HG03280 (cell line): Measurements from ENCODE around the gene NRL.

ENCODE experiments used
- ATAC-seq: cut with Tn5 transposase; IDR thresholded peaks from one replicate; pipeline ENCODE4 v1.9.1; 2021; ENCODE audit warnings: mild to moderate bottlenecking, moderate library complexity; ENCODE audit not compliant: unreplicated experiment

NRL gene

GRCh38 chr14:24145219-24145618 lies 30.5 kb upstream of the NRL start:
- no peak for ATAC-seq

DNA sequence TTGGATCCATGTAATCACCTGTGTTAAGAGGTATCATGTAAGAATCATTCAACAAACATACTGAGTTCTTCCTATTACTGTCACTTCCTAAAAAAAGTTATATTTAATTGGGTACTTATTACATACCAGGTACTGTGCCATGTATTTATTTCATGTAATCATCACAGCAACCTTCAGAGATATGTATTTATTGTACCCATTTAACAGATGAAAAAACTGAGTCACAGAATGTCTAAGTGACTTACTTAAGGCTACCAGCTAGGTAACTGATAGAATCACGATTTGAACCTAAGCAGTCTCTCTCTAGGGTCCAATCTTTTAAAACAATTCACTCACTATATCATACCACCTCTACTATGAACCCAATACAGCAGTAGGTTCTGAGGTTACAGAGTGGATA lies 29.7 kb upstream of the NRL start:
- no peak for ATAC-seq

DNA sequence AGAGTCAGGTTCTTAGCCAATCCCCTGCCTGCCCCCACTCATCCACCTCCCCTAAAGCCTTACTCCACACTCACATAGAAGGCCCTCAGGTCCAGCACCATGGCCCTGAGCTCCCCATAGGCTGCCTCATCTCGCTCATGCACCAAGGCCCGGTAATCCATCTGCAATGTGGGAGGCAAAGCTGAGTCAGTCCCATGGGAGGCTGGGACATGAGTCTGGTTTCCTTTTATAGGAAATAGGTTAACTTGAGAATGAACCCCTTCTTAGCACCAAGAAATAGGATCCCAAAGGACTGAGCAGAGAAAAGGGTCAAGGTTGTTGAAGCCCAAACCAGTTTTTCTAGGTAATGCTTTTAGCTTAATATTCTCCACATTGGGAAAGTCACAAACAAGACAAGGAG lies 28.8 kb upstream of the NRL start:
- ATAC-seq = no peak

DNA sequence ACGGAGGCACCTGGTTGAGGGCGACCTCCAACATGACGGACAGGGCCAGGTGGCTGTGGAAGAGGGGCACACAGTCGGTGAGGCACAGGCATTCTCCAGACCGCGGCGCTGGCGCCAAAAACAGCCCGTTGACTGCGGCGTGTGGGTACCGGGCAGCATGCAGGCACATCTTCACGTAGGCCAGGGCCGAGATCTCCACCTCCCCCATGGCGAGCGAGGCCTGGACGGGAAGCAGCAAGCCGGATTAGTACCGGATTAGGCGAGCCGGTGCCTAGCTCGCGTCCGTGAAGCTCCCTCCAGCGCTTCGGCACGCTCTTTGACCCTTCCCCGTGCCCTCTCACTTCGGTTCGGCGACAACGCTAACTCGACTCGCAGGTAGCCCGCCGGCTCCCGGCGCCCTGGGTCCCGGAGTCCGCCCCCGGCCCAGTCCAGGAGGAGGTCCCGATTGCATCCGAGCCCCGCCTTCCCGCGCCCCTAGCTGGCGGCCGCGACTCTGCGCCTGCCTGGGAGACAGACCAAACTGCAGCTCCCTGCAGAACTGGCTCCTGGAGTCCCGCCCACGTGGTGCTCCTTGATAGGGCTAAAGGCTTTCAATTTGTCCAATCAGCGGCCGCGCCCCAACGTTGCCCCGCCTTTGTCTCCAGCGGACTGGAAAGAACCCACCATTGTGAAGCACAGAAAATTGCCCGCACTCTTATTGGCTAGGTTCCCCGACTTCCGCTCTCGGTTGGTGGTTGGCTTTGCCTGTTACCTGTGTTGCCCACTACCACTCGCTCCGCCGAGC lies 26.5 kb upstream of the NRL start, which contains the start of gene EMC9:
Gene EMC9, minus strand, starts transcription at position 495 of the 784 bp plus-strand sequence. Its CDS starts 287 bp downstream, at position 208.
- ATAC-seq = peak; percentile 84

DNA sequence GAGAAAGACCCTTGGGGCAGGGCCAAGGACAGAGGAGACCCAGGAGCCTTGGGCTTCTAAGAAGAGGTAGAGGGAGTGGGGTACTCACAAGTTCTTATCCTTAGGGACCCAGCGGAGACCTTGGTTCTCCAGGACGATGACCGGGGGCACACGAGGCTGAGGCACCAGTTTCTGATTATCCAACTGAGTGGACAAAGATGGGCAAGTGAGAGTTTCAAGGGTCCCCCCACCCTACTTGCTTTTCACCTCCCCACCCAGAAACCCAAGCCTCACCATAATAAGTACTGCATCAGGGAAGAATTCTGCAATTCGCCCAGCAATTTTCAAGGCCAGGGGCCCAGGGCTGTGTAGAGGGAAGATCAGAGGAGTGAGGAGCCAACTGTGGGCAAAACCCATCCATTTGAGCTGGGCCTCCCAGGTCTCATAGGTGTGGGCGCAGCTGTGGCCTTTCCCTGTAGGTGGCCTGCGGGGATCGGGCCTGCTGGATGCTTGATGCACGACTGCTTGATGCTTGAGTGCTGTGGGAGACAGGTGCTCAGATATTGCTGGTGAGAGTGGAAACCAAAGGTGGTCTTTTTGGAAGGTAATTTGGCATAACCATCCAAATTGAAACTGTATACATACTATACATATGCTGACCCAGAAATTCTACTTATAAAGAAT lies 24.7 kb upstream of the NRL start:
- ATAC-seq = no peak

DNA sequence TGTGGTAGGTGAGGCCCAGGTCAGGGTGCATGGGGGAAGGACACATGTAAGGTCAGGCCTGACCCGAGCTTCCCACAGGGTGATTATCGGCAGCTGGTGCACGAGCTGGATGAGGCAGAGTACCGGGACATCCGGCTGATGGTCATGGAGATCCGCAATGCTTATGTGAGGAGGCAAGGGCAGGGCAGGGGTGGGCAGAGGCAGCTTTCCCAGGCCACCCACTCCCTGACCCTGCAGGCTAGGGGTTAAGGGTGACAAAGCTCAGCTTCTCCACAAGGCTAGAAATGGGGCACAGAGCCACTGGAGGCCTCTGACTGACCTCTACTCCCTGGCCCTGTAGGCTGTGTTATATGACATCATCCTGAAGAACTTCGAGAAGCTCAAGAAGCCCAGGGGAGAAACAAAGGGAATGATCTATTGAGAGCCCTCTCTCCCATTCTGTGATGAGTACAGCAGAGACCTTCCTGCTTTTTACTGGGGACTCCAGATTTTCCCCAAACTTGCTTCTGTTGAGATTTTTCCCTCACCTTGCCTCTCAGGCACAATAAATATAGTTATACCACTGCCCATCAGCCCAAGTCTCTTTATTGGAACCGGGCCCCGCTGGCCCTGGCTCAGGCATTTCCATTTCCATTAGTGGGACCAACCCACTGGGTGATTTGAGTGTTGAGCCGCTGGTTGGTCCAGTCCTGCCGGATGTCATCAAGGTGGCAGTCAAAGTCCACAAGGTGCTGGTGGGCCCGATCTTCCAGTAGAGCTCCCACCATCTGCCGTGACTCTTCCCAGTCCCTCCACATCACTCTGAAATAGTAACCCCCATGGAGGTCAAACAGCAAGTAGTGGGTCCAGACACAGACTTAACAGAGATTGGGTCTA lies 23.9 kb upstream of the NRL start:
- ATAC-seq = no peak

- no peak for ATAC-seq
These were observed 23.0 kb upstream of the NRL start for GRCh38 chr14:24137529-24138395.

DNA sequence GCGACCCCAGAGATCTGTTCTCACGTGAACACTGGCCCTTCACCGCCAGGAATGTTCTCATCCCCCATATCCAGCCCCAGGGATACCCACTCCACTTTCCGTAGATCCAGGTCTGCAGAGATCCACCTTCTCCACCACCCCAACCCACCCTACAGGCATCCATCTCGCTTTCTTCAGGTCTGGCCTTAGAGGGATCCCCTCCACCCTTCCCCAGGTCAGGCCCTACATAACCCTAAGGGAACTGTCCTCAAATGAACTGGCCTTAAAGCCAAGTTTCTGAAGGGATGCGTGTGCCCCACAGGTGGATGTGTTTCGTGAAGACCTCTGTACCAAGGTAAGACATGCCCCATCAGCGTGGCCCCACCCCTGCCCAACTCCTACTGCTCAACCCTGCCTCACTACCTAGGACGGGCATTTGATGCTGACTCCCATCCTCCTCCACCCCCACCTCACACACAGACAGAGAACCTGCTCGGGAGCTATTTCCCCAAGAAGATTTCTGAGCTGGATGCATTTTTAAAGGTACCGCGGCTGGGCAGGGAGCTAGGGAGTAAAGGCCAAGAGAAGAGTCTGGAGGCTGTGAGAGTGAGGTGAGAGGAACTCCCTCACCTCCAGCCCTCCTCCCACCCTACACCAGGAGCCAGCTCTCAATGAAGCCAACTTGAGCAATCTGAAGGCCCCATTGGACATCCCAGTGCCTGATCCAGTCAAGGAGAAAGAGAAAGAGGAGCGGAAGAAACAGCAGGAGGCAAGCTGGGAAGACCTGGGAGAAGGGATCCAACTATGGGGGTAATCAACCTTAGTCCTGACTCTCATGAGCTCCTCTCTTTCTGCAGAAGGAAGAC lies 22.2 kb upstream of the NRL start:
- no peak for ATAC-seq

GRCh38 chr14:24135834-24136683 lies 21.3 kb upstream of the NRL start, which contains the start of gene PSME1:
Gene PSME1 (plus strand): TSS chr14:24136194. CDS start chr14:24136263, 69 bp downstream.
- ATAC-seq = peak; percentile 92

DNA sequence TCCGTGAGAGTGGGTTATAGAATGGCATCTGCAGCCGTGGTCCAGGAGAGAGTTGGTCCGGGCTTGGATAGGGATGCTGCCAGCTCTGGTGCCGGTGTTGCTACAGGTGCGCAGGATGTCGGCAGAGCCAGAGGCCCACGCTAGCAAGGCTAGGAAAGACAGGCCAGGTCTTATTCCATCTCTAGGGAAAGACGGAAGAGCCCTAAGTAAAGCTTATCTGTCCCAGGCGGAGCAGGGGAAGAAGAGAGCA lies 20.8 kb upstream of the NRL start:
- ATAC-seq = peak; percentile 8

- ATAC-seq = no peak
These were observed 19.0 kb upstream of the NRL start for GRCh38 chr14:24133735-24134134.

DNA sequence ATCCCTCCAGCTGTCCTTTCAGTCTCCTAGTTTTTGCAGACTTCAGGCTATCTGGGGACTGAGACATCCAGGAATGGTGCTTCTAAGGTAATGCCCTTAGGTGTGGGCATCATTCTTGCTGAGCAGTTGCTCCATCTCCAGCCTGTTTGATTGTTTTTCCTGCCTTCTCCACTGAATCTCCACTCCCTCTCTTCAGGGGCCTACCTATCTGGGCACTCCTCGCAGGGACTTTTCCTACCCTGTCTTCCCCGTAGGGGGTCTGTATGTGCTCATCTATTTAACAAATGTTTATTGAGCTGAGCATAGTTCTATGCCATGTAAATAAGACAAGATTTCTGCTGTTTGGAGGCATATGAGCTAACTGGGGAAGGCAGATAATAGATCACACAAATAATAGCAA lies 18.2 kb upstream of the NRL start:
- ATAC-seq = no peak

GRCh38 chr14:24132061-24132685 lies 17.4 kb upstream of the NRL start:
- no peak for ATAC-seq

DNA sequence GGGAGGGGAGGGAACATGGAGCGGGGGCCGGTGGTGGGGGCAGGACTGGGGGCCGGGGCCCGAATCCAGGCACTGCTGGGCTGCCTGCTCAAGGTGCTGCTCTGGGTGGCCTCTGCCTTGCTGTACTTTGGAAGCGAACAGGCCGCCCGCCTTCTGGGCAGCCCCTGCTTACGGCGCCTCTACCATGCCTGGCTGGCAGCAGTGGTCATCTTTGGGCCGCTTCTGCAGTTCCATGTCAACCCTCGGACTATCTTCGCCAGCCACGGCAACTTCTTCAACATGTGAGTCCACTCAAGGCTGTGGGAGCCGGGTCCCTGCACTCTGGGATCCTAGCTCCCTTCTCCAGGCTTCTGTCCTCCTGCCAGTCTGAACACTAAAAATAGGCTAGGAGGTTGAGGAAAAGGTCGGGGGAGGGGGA lies 16.8 kb upstream of the NRL start:
- ATAC-seq = no peak

DNA sequence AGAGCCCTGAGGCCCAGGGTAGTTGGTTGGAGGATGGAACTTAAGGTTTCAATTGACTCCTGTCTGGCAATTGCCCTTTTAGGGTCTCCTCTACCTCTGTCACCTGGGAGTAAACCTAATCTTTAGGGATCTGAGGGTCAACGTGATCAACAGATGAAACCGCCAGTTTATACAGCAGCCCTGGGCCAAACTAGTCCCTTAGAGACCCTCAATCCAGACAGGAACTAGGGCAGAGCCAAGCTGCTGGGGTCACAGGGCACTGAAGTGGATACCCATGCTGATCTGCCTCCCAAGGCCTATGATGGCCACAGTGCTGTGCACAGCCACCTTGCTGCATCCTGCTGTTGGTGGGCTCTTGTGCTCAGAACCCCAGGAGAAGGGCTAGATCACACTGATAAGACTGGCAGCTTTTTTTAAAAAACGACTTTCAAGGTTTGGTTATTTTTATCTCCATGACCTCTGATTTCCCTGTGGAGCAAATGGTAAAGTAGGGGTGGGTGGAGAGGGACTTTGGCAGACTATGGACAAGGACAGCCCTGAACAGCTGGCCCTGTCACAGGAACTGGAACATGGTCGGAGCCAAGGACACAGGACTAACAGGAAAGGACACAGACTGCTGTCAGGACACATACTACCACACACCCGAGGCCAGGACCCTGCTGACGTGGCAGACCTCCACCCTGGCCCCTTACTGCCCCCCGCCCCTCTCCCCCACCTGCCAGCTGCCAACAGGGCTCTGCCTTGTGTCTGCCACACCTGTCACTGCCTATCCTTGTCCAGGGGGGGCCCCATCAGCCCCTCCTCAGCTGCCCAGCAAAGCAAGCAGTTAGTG lies 16.2 kb upstream of the NRL start:
- no peak for ATAC-seq

- no peak for ATAC-seq
These were observed 15.6 kb upstream of the NRL start, which contains the start of gene FITM1 for GRCh38 chr14:24130380-24130716. Gene FITM1 (plus strand): TSS chr14:24130659. CDS start chr14:24131564, 905 bp downstream.

DNA sequence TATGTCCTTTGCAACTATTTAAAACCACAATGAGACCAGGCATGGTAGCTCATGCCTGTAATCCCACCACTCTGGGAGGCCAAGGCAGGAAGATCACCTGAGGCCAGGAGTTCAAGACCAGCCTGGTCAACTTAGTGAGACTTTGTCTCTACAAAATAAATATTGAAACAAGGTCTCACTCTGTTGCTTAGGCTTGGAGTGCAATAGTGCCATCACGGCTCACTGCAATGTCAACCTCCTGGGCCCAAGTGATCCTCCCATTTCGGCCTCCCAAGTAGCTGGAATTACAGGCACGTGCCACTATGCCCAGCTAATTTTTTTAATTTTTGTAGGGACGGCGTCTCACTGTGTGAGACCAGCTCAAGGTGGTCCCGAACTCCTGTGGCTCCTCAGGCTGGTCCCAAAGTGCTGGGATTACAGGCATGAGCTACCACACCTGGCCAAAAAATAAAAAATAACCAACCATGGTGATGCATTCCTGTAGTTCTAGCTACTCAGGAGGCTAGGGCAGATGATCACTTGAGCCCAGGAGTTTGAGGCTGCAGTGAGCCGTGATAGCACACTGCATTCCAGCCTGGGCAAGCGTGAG lies 14.8 kb upstream of the NRL start:
- ATAC-seq = no peak
